NCI-H524 (cell line): ENCODE data around the gene ANKRD63.

Experiments
- DNase-seq, 2 experiments: peaks; one replicate each; lab custom pipeline; 2025; lab: John Stamatoyannopoulos, UW

Gene ANKRD63

GRCh38 chr15:40313531-40314398 is 30.9 kb upstream of the ANKRD63 start:
- DNase-seq: peak; percentile 93 to 98

DNA sequence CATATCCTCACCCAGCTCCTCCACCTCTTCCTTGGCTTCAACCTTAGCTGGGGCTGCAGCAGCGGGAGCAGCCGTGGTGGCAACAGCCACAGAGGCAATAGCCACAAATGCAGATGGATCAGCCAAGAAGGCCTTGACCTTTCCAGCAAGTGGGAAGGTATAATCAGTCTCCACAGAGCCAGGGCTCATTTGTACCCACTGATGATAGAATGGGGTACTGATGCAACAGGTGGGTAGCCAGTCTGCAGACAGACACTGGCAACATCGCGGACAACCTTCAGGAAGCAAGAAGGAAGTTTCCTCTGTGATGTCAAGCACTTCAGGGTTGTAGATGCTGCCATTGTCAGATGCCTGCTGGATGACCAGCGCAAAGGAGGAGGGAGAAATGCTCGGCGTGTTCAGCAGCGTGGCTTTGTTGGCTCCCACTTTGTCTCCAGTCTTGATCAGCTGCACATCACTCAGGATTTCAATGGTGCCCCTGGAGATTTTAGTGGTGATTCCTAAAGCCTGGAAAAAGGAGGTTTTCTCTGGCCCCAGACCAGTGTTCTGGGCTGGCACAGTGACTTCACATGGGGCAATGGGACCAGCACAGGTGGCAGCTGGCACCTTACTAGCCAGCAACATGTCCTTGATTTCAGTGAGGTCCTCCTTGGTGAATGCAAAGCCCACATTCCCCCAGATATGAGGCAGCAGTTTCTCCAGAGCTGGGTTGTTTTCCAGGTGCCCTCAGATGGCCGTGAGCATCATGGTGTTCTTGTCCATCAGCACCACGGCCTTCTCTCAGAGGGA is 29.7 kb upstream of the ANKRD63 start:
- DNase-seq: no peak

GRCh38 chr15:40310993-40311392 is 28.1 kb upstream of the ANKRD63 start:
- DNase-seq: no peak

- peak; percentile 46 to 66 for DNase-seq
These were observed 27.4 kb upstream of the ANKRD63 start for GRCh38 chr15:40310001-40310959.

GRCh38 chr15:40309344-40309862 is 26.5 kb upstream of the ANKRD63 start:
- no peak for DNase-seq

DNA sequence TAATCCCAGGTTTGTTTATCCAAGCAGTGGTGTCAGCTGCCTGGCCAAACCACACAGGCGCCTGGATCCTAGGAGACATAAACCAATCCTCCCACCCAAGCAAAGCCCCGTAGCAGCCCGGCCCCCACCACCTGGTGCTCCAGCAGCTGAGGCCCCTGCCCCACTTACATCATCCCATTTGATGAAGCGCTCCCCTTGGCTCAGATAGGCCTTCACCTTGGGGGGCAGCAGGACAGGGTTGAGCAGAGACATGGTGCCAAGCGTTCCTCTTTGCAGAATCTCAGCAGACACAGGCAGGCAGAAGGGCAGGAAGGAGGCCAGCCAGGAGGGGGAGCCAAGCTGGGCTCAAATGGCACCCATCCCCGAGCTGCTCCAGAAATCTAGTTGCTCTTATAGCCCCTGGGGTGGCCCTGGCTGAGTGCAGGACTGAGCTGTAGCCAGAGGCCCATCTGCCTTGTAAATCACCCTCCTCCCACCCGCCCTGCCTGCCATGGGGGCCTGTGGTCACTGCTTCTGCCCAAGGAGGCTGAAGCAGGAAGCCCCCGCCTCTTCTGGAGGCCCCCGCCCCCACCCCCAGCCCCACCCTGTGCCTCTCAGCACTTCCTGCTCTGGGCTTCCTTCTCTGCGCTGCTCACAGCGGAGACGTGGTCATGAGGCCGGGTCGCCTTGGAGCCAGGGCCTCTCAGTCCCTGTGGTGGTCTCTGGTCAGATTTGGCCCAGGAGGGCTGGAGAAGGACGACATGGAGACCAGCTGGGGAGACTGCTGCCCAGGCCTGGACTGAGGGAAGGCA is 24.8 kb upstream of the ANKRD63 start, which contains the start of gene PLCB2:
Gene PLCB2, minus strand, starts transcription at position 515 of the 791 bp plus-strand sequence. Its CDS starts 263 bp downstream, at position 252.
- DNase-seq: peak; percentile 17 to 71

- no peak for DNase-seq
These were observed 24.0 kb upstream of the ANKRD63 start for GRCh38 chr15:40306908-40307307.

GRCh38 chr15:40306371-40306770 is 23.5 kb upstream of the ANKRD63 start:
- no peak for DNase-seq

- no peak for DNase-seq
These were observed 22.4 kb upstream of the ANKRD63 start for GRCh38 chr15:40305281-40305680.

GRCh38 chr15:40303576-40303975 is 20.7 kb upstream of the ANKRD63 start:
- DNase-seq: no peak

GRCh38 chr15:40302981-40303380 is 20.1 kb upstream of the ANKRD63 start:
- no peak for DNase-seq

DNA sequence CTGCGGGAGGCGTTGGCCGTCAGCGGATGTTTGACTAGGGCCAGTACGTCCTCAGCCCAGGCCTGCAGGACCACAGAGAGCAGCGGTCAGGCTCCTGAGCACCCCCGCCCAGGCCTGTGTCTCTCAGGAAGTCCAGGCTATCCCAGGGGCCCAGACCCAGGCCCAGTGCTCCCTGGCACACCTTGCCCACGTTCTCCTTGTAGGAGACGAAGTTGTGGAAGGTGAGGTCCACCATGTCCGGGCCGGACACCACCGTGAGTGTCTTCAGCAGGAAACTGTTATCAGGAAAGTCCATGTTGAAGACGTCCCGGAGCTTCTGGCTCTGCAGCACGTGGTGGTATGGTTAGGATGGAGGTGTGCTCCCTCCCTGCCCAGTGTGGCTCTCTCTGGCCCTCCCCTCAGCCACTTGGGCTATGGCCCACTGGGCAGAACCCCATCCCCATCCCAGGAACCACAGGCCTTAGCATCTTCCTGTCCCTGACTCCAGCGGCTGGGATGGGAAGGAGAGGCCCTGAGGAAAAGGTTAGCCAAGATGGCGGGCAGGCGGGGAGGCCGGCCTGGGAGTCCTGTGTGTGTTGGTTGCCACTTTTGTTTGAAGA is 19.5 kb upstream of the ANKRD63 start:
- no peak for DNase-seq

DNA sequence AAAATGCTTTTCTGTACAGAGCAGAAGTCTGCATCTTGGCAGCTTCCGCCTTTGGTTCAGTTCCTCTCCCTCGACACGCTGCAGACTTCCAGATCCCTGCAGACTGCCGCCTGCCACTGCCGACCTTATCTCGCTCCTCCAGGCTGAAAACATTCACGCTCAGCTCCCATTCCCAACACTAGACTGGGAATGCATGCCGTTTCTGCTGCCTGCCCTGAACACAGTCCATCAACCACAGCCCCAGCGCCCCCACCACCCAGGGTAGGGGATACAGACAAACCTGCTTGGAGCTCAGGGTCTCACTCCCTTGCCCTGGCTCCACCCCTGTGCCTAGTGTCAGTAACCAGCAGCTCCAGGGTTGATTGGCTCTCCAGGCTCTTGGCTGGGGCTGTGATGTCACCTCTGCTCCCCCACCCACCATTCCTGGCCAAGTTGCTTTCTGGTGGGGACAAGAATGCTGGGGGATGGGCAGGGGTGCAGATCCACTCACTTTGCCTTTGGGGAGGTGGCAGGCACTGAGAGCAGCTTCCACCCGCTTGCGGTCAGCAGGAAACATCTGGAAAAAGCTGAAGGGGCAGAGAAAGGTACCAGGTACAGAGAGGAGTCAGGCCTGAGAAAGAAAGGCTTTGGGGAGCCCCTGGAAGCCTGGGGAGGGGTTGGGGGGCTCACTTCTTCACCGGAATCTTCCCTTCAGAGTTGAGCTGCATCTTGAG is 18.8 kb upstream of the ANKRD63 start:
- DNase-seq: no peak

DNA sequence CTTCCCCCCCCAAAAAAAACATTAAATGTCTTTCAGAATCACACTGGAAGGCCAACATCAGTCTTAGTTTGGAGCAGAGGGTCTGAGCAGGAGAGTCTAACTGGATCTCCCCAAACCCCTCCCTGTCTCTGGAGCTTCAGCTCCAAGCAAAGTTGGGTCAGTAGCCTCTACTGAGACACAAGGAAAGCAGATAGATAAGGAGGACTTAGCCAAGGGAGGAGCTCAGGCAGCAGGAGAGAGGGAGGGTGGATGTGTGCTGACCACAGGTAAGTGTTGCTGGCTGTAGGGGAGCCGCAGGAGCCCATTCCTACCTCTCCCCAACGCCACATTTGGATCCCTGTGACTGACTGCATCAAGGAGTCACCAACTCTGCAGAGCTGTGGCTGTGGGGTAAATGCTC is 17.9 kb upstream of the ANKRD63 start:
- DNase-seq: no peak

- DNase-seq: no peak
These were observed 17.5 kb upstream of the ANKRD63 start for GRCh38 chr15:40300367-40300766.

- no peak for DNase-seq
These were observed 15.5 kb upstream of the ANKRD63 start for GRCh38 chr15:40298216-40298935.

DNA sequence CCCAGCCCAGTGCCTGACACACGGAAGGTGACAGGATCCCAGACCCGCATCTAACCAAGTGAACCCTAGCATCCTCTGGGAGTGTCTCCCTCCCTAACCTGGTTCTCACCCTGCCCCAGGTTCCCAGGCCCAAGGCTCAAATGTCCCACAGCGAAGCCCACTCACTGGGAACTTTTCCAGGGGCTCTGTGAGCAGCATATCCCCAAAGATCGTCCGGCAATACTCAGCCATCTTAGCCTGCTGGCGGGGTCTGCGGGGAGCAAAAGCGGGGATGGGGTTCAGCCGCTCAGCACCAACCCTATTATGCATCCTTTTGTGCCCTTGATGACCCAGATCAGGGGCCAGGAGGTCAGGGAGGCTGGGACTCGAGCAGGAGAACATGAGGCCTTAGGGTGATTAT is 14.5 kb upstream of the ANKRD63 start:
- no peak for DNase-seq

DNA sequence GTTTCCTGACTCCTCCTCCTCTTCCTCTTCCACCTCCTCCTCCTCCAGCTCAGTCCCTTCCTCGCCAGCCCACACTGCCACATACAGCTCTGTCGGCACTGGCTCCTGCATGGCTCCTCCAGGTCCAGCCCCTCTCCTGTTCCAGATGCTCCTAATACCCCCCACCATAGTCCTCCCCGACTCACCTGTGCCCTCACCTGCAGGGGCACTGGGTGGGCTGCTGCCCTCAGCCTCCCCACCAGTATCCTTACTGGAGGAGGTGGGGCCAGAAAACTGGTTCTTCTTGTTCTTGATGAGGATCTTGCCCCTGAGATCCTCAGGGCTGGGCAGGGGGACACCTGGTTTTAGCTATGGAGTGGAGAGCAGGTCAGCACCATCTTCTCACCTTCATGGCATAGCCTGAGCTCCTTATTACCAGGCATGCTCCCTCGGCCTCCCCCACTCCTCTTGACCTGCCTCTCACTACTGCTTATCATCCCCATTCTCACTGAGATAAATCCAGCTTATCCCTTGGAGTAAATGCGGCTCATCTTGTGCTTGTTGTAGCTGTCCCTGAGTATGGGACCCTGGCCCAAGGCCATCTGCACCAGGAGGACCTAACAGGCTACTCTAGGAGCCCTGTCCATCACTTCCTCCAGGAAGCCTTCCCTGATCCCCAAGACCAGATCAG is 13.8 kb upstream of the ANKRD63 start:
- DNase-seq: no peak
